AG04449 (cell line): Measurements from ENCODE around the gene TM7SF2.

Source experiments
- CTCF ChIA-PET: fragments of 350-600 bp; formaldehyde crosslinking; extraction: SDS; loops from one replicate; lab custom pipeline; 2021; ENCODE audit warnings: antibody characterized with exemption; lab: Yijun Ruan, JAX
- POLR2A ChIA-PET: fragments of 400-600, 350-600 bp; formaldehyde crosslinking; extraction: SDS; loops from one replicate; lab custom pipeline; 2020; ENCODE audit warnings: antibody characterized with exemption, inconsistent platforms; lab: Yijun Ruan, JAX
- DNase-seq: peaks from one replicate; pipeline ENCODE4 v3.0.0-alpha.2; 2010; ENCODE audit warnings: low read depth, low spot score
- H3K4me3 ChIP-seq: 2 replicates; pipeline ENCODE4 v1.5.1; 2011; ENCODE audit warnings: low read depth, mild to moderate bottlenecking, control low read depth, low read length
- TF ChIP-seq, protein P1 (sequence below): IDR thresholded peaks from one replicate; pipeline ENCODE4 v1.5.1; 2011; ENCODE audit warnings: mild to moderate bottlenecking, moderate library complexity, low read length, control low read depth, inconsistent platforms; ENCODE audit not compliant: insufficient read depth; ENCODE audit errors: missing control alignments

TM7SF2 gene

GRCh38 chr11:65114538-65115171, 3.0 kb downstream of the TM7SF2 start:
- CTCF ChIA-PET: interaction anchor here (1.1 to 5.6 kb wide), 5 partner anchors 9 to 24 kb away, joined by 3 to 51 read pairs (median 3); no protein-coding TSS in a partner anchor
- POLR2A ChIA-PET: no interaction called here
- TF ChIP-seq, protein P1, sequence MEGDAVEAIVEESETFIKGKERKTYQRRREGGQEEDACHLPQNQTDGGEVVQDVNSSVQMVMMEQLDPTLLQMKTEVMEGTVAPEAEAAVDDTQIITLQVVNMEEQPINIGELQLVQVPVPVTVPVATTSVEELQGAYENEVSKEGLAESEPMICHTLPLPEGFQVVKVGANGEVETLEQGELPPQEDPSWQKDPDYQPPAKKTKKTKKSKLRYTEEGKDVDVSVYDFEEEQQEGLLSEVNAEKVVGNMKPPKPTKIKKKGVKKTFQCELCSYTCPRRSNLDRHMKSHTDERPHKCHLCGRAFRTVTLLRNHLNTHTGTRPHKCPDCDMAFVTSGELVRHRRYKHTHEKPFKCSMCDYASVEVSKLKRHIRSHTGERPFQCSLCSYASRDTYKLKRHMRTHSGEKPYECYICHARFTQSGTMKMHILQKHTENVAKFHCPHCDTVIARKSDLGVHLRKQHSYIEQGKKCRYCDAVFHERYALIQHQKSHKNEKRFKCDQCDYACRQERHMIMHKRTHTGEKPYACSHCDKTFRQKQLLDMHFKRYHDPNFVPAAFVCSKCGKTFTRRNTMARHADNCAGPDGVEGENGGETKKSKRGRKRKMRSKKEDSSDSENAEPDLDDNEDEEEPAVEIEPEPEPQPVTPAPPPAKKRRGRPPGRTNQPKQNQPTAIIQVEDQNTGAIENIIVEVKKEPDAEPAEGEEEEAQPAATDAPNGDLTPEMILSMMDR: no peak

DNA sequence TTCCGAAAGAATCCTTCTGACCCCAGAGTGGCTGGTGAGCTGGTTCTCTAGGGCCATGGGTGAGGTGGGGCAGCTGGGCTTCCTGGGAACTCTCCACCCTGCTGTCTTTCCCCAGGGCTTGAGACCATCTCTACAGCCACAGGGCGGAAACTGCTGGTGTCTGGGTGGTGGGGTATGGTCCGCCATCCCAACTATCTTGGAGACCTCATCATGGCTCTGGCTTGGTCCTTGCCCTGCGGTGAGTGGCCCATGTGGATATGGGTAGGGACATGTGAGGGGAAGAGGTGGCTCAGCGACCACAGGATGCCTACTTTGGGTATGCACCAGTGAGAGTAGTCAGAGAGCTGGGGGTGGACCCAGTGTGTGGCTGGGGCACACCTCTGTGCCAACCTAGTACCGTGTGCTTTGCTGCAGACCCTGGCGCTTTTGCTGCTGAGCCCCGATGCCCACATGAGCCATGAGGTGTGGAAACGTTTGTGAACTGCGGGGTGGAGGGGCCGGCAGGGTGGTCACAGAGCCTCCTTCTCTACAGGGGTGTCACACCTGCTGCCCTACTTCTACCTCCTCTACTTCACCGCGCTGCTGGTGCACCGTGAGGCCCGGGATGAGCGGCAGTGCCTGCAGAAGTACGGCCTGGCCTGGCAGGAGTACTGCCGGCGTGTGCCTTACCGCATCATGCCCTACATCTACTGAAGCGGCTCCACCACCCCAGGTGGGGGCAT, 3.9 kb downstream of the TM7SF2 start:
- TF ChIP-seq, protein P1: no peak
- H3K4me3 ChIP-seq: no peak overlapping the region
- no peak for DNase-seq
- POLR2A ChIA-PET: interaction anchor here (0.6 to 1.2 kb wide), 2 partner anchors 20 to 21 kb away, joined by 3 read pairs; no protein-coding TSS in a partner anchor
- CTCF ChIA-PET: interaction anchor here (0.8 to 7.1 kb wide), 6 partner anchors 12 to 102 kb away, joined by 3 to 70 read pairs (median 6); partner anchors contain the start of genes ARL2 and VPS51

More at GRCh38 chr11:65114538-65115171, 3.0 kb downstream of the TM7SF2 start:
- no peak overlapping the region for H3K4me3 ChIP-seq
- no peak for DNase-seq

DNA sequence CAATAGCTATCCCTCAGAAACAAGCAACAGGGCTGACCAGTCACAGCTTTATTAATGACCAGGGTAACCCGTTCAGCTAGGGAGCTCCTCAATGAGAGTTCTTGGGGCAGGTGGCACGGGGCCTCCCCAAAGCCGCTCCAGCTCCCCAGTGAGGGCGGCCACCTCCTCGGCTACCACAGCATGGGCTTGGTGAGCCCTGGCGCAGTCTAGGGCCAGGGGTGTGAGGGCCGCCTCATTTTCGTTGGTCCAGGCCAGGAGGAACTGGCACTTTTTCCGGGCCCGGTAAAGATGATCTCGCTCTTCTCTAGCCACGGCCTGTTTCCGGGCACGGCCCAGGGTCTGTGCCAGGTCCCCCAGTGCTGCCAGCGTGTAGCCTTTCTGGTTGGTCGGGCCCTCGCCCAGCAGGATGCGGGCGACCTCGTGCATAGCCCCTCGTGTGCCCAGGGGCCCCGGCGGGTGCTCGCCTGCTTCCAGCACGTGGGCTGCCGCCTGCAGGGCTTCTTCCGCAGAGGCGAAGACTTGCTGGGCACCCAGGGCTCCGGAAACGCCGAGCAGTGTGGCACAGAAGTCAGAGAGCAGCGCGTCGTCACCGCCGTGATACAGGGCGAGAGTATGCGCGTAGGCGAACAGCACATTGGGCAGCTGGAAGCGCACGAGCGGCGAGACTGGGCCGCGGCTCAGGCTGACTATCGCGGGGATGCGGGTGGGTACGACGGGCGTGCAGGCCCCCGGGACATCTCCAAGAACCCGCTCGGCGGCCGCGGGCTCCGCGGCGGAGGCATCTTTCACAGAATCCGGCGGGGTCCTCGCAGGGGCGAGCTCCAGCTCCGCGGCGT, 4.9 kb downstream of the TM7SF2 start:
- POLR2A ChIA-PET: interaction anchor here (0.6 to 1.9 kb wide), 4 partner anchors 14 to 151 kb away, joined by 3 to 7 read pairs (median 3); partner anchors contain the start of gene SYVN1
- CTCF ChIA-PET: interaction anchor here (0.8 to 7.1 kb wide), 17 partner anchors 6 to 329 kb away, joined by 3 to 72 read pairs (median 5); partner anchors contain the start of genes ARL2, CAPN1, CDC42BPG and TM7SF2
- DNase-seq: no peak
- TF ChIP-seq, protein P1: no peak
- H3K4me3 ChIP-seq: peak overlapping the region; percentile 94

DNA sequence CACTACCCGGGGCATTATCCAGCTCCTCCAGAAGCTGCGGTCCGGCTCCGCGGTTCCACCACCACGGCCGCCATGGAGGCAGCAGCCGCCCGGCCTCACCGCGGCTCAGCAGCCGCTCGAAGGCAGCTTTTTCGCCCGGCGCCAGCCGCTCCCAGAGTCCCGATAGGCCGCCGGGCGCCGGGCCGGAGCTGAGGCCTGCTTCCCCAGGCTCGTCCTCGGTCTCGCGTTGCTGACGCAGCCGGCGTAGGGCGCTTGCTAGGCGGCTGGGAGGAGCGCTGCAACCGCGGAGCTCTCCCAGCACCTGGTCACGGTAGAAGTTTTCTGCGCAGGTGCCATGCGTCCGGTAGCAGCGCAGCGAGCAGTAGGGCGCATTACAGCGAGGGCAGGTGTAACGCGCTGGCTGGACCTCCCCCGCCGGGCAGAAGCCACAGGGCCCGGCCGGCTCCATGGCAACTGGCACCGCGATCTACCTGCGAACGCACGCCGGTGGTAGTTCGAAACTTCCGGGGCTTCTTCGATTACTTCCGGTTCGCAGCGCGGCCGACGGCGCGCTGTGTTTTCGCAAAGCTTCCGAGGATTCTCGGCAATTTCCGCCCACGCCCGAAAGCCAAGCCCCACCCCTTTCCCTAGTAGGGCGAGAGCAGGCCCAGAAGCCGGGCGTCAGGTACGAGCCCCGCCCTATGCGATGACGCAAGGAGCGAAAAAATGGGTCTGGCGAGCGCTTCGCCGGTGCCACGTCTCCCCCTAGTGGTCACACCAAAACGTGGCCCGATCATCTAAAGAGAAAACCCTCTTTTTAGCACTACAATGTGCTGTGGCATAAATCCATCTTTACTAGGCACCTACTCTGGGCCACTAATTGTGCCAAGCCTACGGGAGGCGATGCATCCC, 5.8 kb downstream of the TM7SF2 start, which contains the start of gene ZNHIT2:
ZNHIT2 (minus strand) TSS at position 496 of the 891 bp plus-strand sequence; CDS start at position 448, 48 bp downstream.
- TF ChIP-seq, protein P1: peak; percentile 87

More for the DNA sequence above, 5.8 kb downstream of the TM7SF2 start, which contains the start of gene ZNHIT2:
- DNase-seq: peak; percentile 84
- H3K4me3 ChIP-seq: peak within 1 kb of the TSS; percentile 94
- CTCF ChIA-PET: interaction anchor here (0.6 to 7.1 kb wide), 31 partner anchors 7 to 331 kb away, joined by 3 to 72 read pairs (median 4); partner anchors contain the start of genes ARL2, BATF2, CAPN1 and CDC42BPG
- POLR2A ChIA-PET: interaction anchor here (0.6 to 1.9 kb wide), 4 partner anchors 15 to 151 kb away, joined by 3 to 7 read pairs (median 3); partner anchors contain the start of gene SYVN1
